H1 (cell line): ENCODE measurements around the gene ZNF750. TPM values are rescaled to one million over a fixed set of nuclear protein-coding genes. Genes with fewer than 3 reads are reported as not detected.

Source experiments
- BACH1 ChIP-seq: IDR thresholded peaks from 2 replicates; pipeline ENCODE4 v1.6.1; 2012; ENCODE audit warnings: low read length, improper control_type of control experiment
- BCL11A ChIP-seq, 2 experiments: IDR thresholded peaks; one replicate each; pipeline ENCODE4 v1.6.1; 2011; ENCODE audit warnings: low read depth in 2 of 2, low read length in 2 of 2, mild to moderate bottlenecking in 2 of 2
- CHD7 ChIP-seq: fragments of 300-600 bp; sonication (generic); IDR thresholded peaks from 2 replicates; pipeline ENCODE4 v1.7.1; 2012; ENCODE audit warnings: low read length, moderate library complexity, mild to moderate bottlenecking, inconsistent platforms; ENCODE audit not compliant: insufficient replicate concordance
- EP300 ChIP-seq, 2 experiments: IDR thresholded peaks; 1 replicate in 1 of 2; 2 replicates in 1 of 2; pipeline ENCODE4 v1.6.1; 2011 to 2012; ENCODE audit warnings: low read depth in 2 of 2, low read length in 2 of 2, mild to moderate bottlenecking in 2 of 2, borderline replicate concordance in 1 of 2, inconsistent platforms in 1 of 2, moderate library complexity in 1 of 2
- MAFK ChIP-seq: IDR thresholded peaks from 2 replicates; pipeline ENCODE4 v1.6.1; 2012; ENCODE audit warnings: low read depth, mild to moderate bottlenecking, improper control_type of control experiment, low read length
- POLR2AphosphoS5 ChIP-seq: IDR thresholded peaks from 2 replicates; pipeline ENCODE4 v1.6.1; 2011; ENCODE audit warnings: low read depth, low read length
- RNF2 ChIP-seq: fragments of 200-900, 300-1000 bp; sonication (generic); IDR thresholded peaks from 2 replicates; pipeline ENCODE4 v1.7.1; 2016; ENCODE audit warnings: borderline replicate concordance, low read depth, mild to moderate bottlenecking, antibody characterized with exemption, low read length; ENCODE audit not compliant: poor library complexity, severe bottlenecking; ENCODE audit errors: missing control alignments
- TAF1 ChIP-seq: IDR thresholded peaks from 2 replicates; pipeline ENCODE4 v1.6.1; 2011; ENCODE audit warnings: mild to moderate bottlenecking, low read depth, low read length
- TAF7 ChIP-seq: optimal IDR thresholded peaks from 2 replicates; pipeline ENCODE3; 2011; ENCODE audit warnings: low read depth, mild to moderate bottlenecking, inconsistent platforms, low read length, moderate library complexity, borderline replicate concordance
- USF2 ChIP-seq: IDR thresholded peaks from 2 replicates; pipeline ENCODE4 v1.6.1; 2011; ENCODE audit warnings: low read length, improper control_type of control experiment
- polyA plus RNA-seq, 7 experiments: library from polyadenylated mRNA; depleted of rRNA in 3 of 7; stranded (reverse) in 5 of 7; unstranded in 2 of 7; fragments of >200 nt in 5 of 7; fragments of 200-250 nt in 2 of 7; gene quantifications; 1 replicate in 5 of 7; 2 replicates in 1 of 7; 4 replicates in 1 of 7; pipeline versions ENCODE4 v1.2.1 to v1.2.3, GENCODE V29; 2011 to 2013; ENCODE audit warnings: missing spikeins in 2 of 7, mixed read lengths in 2 of 7
- total RNA-seq: library from RNA; stranded (reverse); fragmentation: NEBNext Ultra II Directional; extraction: Animal tissue kit (Norgen Biotek cat#: 25700); gene quantifications from 2 replicates; pipeline ENCODE4 v1.2.1, GENCODE V29; 2021

Gene ZNF750
- total and polyA plus RNA-seq, 2 of the 8 experiments (the other 6 are each of a cell fraction or from before 2014, with no cell fraction given), result not detected

- TF ChIP-seq CHD7, result no peak
- no peak for TF ChIP-seq TAF1
- no peak for TF ChIP-seq USF2
- no peak for TF ChIP-seq MAFK
- no peak for TF ChIP-seq BACH1
- TF ChIP-seq BCL11A (IDR thresholded peaks at IDR 0.05; ENCODE audit: low read depth in 2 of 2, low read length in 2 of 2), result no peak
- no peak for TF ChIP-seq RNF2
- TF ChIP-seq TAF7, result no peak
- no peak for TF ChIP-seq EP300 (IDR thresholded peaks at IDR 0.05; ENCODE audit: borderline replicate concordance in 1 of 2, low read depth in 2 of 2, low read length in 2 of 2)
- TF ChIP-seq POLR2AphosphoS5, result no peak
Measured at GRCh38 chr17:82780195-82780594, 59.6 kb downstream of the ZNF750 start (continued).
